Measurements from ENCODE around the gene ANGEL2.

The ANGEL2 gene

DNA sequence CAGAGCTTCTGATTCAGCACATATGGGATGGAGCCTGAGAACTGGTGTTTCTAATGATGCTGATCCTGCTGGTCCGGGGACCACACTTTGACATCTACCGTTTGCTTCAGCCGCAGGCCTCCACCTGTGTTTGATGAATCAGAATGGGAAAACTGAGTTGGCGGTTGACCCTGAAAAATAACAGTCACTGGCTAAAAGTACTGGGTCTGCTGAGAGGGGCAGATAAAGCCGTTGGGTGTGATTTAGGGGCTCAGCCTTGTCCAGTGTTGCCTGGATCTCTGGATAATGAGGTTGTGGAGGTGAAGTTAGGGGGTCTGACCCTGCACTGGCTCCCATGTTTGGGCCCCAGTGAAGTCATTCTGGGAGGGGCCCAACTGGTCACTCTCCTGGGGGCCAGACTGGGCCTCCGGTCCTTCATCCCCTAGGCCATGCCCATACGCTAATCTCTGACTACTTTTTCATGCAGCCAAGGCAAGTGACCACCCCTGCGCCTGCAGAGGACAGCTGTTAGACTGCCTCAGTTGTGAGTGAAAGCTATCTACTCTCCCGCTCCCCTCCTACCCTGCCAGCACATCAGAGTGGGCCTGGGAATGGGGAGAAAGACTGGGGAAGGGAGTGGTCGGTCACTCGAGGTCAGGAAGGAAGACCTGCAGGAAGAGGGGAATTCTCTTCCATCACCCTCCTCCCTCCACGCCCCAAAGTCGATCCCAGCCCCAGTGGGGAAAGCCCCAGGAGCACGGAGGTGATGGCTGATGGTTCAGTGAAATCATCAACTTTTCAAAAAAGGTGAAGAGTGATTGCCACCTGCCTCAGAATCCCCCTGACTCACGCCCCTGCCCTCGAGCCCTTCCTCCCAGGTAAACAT is 37.7 kb downstream of the ANGEL2 start:
- H4K8ac ChIP-seq (ENCODE audit: low read depth, low read length): no peak overlapping the region
- no peak overlapping the region for H2BK5ac ChIP-seq (ENCODE audit: low read depth, low read length, poor library complexity)
- no peaks in the 10 kb centered on the region for H3K79me2 ChIP-seq (ENCODE audit: control insufficient read depth, insufficient read depth, low read length, poor library complexity)
- H2AFZ ChIP-seq (ENCODE audit: insufficient read depth, low read length, poor library complexity): no peak overlapping the region
- H3K79me1 ChIP-seq (ENCODE audit: low read length): no peaks in the 10 kb centered on the region
- no peak overlapping the region for H4K91ac ChIP-seq (ENCODE audit: low read depth, low read length)
- H2BK12ac ChIP-seq (ENCODE audit: low read length): no peak overlapping the region
- H3K4ac ChIP-seq (ENCODE audit: low read depth, low read length): no peak overlapping the region
- no peaks in the 10 kb centered on the region for H3K27me3 ChIP-seq (ENCODE audit: insufficient read depth, low read length)
- no peak overlapping the region for H3K9ac ChIP-seq (ENCODE audit: low read length)
- H3K27ac ChIP-seq (ENCODE audit: low read depth, low read length): no peak overlapping the region
- no peak overlapping the region for H3K18ac ChIP-seq (ENCODE audit: low read length)
- no peak overlapping the region for H3K4me3 ChIP-seq (ENCODE audit: low read depth, low read length)
- H3K9me3 ChIP-seq (ENCODE audit: insufficient read depth, low read depth, low read length): peaks cover 2% of the 10 kb centered on the region
- DNase-seq: no peak
- H2BK120ac ChIP-seq (ENCODE audit: insufficient read depth, low read length, poor library complexity): no peak overlapping the region
- H3K23ac ChIP-seq (ENCODE audit: low read length): no peak overlapping the region
- H3K14ac ChIP-seq (ENCODE audit: low read length): no peak overlapping the region
- no peak overlapping the region for H2AK5ac ChIP-seq (ENCODE audit: low read length)
- H4K12ac ChIP-seq (ENCODE audit: low read depth, low read length): no peak overlapping the region
- peaks cover 3 to 6% of the 10 kb centered on the region in 2 experiments for H3K36me3 ChIP-seq (ENCODE audit: control insufficient read depth in 1 of 2, insufficient read depth in 2 of 2, low read length in 2 of 2)
- no peak overlapping the region for H3K4me2 ChIP-seq (ENCODE audit: low read length)
- WGBS (ENCODE audit: extremely low coverage, insufficient coverage, insufficient read length): no CpG with 5 or more reads among the region's 16 CpGs
- peaks cover 6 to 14% of the 10 kb centered on the region in 2 experiments for H3K4me1 ChIP-seq (ENCODE audit: control insufficient read depth in 1 of 2, insufficient read depth in 2 of 2, low read length in 2 of 2)

DNA sequence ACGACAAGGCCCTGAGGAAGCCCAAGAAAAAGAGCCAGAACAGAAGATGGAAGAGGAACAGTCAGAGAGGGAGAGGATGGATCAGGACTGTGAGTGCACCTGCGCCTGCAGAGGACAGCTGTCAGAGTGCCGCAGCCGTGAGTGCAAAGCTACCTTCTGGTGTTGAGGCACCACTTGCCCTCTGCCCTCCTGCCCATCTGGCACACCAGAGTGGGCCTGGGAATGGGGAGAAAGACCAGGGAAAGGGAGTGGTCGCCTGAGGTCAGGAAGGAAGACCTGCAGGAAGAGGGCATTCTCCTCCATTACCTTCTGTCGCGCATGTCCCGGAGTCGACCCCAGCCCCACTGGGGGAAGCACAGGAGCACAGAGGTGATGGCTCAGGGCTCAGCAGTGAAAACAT is 39.1 kb downstream of the ANGEL2 start:
- Histone ChIP-seq H4K8ac (ENCODE audit: low read depth, low read length) (no peak overlapping the region), H2AK5ac (ENCODE audit: low read length) (no peak overlapping the region), H3K9ac (ENCODE audit: low read length) (no peak overlapping the region), H3K27me3 (ENCODE audit: insufficient read depth, low read length) (no peaks in the 10 kb centered on the region), H3K4me2 (ENCODE audit: low read length) (no peak overlapping the region), H4K91ac (ENCODE audit: low read depth, low read length) (no peak overlapping the region), H3K9me3 (ENCODE audit: insufficient read depth, low read depth, low read length) (peaks cover 2% of the 10 kb centered on the region), H2AFZ (ENCODE audit: insufficient read depth, low read length, poor library complexity) (no peak overlapping the region), H3K4me3 (ENCODE audit: low read depth, low read length) (no peak overlapping the region), H3K18ac (ENCODE audit: low read length) (no peak overlapping the region), H3K14ac (ENCODE audit: low read length) (no peak overlapping the region), H3K4me1 (ENCODE audit: control insufficient read depth in 1 of 2, insufficient read depth in 2 of 2, low read length in 2 of 2) (peaks cover 4 to 10% of the 10 kb centered on the region in 2 experiments), H2BK5ac (ENCODE audit: low read depth, low read length, poor library complexity) (no peak overlapping the region), H3K27ac (ENCODE audit: low read depth, low read length) (no peak overlapping the region), H3K79me1 (ENCODE audit: low read length) (no peaks in the 10 kb centered on the region), H3K4ac (ENCODE audit: low read depth, low read length) (no peak overlapping the region), H3K23ac (ENCODE audit: low read length) (no peak overlapping the region), H2BK12ac (ENCODE audit: low read length) (no peak overlapping the region), H3K79me2 (ENCODE audit: control insufficient read depth, insufficient read depth, low read length, poor library complexity) (no peaks in the 10 kb centered on the region), H4K12ac (ENCODE audit: low read depth, low read length) (no peak overlapping the region), H2BK120ac (ENCODE audit: insufficient read depth, low read length, poor library complexity) (no peak overlapping the region), H3K36me3 (ENCODE audit: control insufficient read depth in 1 of 2, insufficient read depth in 2 of 2, low read length in 2 of 2) (peaks cover 3 to 6% of the 10 kb centered on the region in 2 experiments)
- WGBS (ENCODE audit: extremely low coverage, insufficient coverage, insufficient read length): no CpG with 5 or more reads among the region's 9 CpGs
- no peak for DNase-seq

DNA sequence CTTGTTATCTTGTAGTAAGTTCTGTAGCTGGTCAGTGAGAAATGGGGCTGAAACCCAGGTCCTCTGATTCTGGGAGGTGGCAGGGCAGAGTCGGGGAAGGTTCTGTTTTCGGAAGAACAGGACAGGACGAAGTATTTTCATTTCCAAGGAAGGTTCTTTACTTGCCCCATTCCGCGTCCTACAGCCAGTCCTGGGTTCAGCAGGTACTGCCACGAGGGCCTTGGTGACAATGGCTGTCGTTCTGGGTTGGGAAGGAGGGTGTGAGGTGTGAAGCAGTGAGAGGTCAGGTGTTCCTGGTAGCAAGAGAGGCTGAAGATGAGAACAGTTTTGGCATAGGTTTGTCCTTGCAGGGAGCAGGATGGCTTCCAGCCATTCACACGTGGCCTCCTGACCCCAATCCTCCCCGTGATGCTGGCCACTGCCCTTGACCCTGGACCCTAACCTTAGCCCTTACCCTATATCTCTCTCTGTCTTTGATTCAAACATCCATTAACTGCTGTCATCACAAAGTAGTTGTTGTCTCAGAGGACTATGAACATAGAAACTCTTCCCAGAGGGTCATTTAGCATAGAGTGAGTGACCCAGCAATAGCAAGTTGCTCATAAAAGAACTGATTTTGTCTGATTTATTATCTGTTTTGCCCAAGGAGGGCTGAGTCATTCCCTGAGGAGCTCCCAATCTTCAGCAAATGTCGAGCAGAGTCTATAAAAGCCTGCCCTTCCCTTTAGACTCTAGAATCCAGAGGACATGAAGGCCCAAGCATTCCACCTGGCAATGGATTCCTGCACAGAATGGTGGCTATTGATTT is 40.4 kb downstream of the ANGEL2 start:
- no peak overlapping the region for H3K4me2 ChIP-seq (ENCODE audit: low read length)
- H2BK12ac ChIP-seq (ENCODE audit: low read length): no peak overlapping the region
- H2AK5ac ChIP-seq (ENCODE audit: low read length): no peak overlapping the region
- H3K4me3 ChIP-seq (ENCODE audit: low read depth, low read length): no peak overlapping the region
- peaks cover 2% of the 10 kb centered on the region for H3K9me3 ChIP-seq (ENCODE audit: insufficient read depth, low read depth, low read length)
- H3K27ac ChIP-seq (ENCODE audit: low read depth, low read length): no peak overlapping the region
- H4K12ac ChIP-seq (ENCODE audit: low read depth, low read length): no peak overlapping the region
- no peak overlapping the region for H3K9ac ChIP-seq (ENCODE audit: low read length)
- no peak overlapping the region for H3K18ac ChIP-seq (ENCODE audit: low read length)
- no peak overlapping the region for H4K91ac ChIP-seq (ENCODE audit: low read depth, low read length)
- no peak for DNase-seq
- H3K14ac ChIP-seq (ENCODE audit: low read length): no peak overlapping the region
- no peaks in the 10 kb centered on the region for H3K79me1 ChIP-seq (ENCODE audit: low read length)
- peaks cover 3 to 6% of the 10 kb centered on the region in 2 experiments for H3K36me3 ChIP-seq (ENCODE audit: control insufficient read depth in 1 of 2, insufficient read depth in 2 of 2, low read length in 2 of 2)
- H3K27me3 ChIP-seq (ENCODE audit: insufficient read depth, low read length): no peaks in the 10 kb centered on the region
- WGBS (ENCODE audit: extremely low coverage, insufficient coverage, insufficient read length): no CpG with 5 or more reads among the region's 10 CpGs
- H3K79me2 ChIP-seq (ENCODE audit: control insufficient read depth, insufficient read depth, low read length, poor library complexity): no peaks in the 10 kb centered on the region
- H2BK5ac ChIP-seq (ENCODE audit: low read depth, low read length, poor library complexity): no peak overlapping the region
- H4K8ac ChIP-seq (ENCODE audit: low read depth, low read length): no peak overlapping the region
- peaks cover 0 to 2% of the 10 kb centered on the region in 2 experiments for H3K4me1 ChIP-seq (ENCODE audit: control insufficient read depth in 1 of 2, insufficient read depth in 2 of 2, low read length in 2 of 2)
- H3K23ac ChIP-seq (ENCODE audit: low read length): no peak overlapping the region
- H2BK120ac ChIP-seq (ENCODE audit: insufficient read depth, low read length, poor library complexity): no peak overlapping the region
- no peak overlapping the region for H2AFZ ChIP-seq (ENCODE audit: insufficient read depth, low read length, poor library complexity)
- H3K4ac ChIP-seq (ENCODE audit: low read depth, low read length): no peak overlapping the region

DNA sequence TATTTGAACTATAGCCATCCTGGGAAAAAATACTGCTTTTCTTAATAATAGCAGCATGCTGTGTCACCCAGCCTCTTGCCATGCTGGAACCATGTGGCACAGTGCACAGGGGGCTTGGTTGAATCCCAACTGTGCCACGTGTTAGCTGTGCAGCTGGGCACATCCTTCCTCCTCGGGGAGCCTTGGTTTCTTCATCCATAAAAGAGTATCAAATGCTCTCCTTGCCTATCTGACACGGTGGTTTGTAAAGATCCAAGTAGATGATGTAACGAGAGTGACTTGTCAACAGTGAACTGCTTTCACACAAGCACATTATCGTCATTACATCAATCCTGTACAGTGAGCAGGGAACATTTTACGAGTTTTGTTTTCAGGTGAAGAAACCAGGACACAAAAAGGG is 41.0 kb downstream of the ANGEL2 start:
- no CpG with 5 or more reads among the region's 6 CpGs for WGBS (ENCODE audit: extremely low coverage, insufficient coverage, insufficient read length)
- no peak overlapping the region for H3K23ac ChIP-seq (ENCODE audit: low read length)

More for the DNA sequence above, 41.0 kb downstream of the ANGEL2 start:
- no peak overlapping the region for H2BK12ac ChIP-seq (ENCODE audit: low read length)
- H3K79me2 ChIP-seq (ENCODE audit: control insufficient read depth, insufficient read depth, low read length, poor library complexity): no peaks in the 10 kb centered on the region
- no peak overlapping the region for H4K8ac ChIP-seq (ENCODE audit: low read depth, low read length)
- no peak overlapping the region for H3K27ac ChIP-seq (ENCODE audit: low read depth, low read length)
- H3K4ac ChIP-seq (ENCODE audit: low read depth, low read length): no peak overlapping the region
- no peak overlapping the region for H4K91ac ChIP-seq (ENCODE audit: low read depth, low read length)
- H2BK5ac ChIP-seq (ENCODE audit: low read depth, low read length, poor library complexity): no peak overlapping the region
- peaks cover 5 to 7% of the 10 kb centered on the region in 2 experiments for H3K4me1 ChIP-seq (ENCODE audit: control insufficient read depth in 1 of 2, insufficient read depth in 2 of 2, low read length in 2 of 2)
- no peak overlapping the region for H2AFZ ChIP-seq (ENCODE audit: insufficient read depth, low read length, poor library complexity)
- no peak overlapping the region for H3K4me2 ChIP-seq (ENCODE audit: low read length)
- no peak overlapping the region for H4K12ac ChIP-seq (ENCODE audit: low read depth, low read length)
- no peak overlapping the region for H3K4me3 ChIP-seq (ENCODE audit: low read depth, low read length)
- H3K18ac ChIP-seq (ENCODE audit: low read length): no peak overlapping the region
- DNase-seq: no peak
- peaks cover 2% of the 10 kb centered on the region for H3K9me3 ChIP-seq (ENCODE audit: insufficient read depth, low read depth, low read length)
- peaks cover 3 to 6% of the 10 kb centered on the region in 2 experiments for H3K36me3 ChIP-seq (ENCODE audit: control insufficient read depth in 1 of 2, insufficient read depth in 2 of 2, low read length in 2 of 2)
- no peak overlapping the region for H2AK5ac ChIP-seq (ENCODE audit: low read length)
- no peak overlapping the region for H3K9ac ChIP-seq (ENCODE audit: low read length)
- no peak overlapping the region for H3K14ac ChIP-seq (ENCODE audit: low read length)
- no peaks in the 10 kb centered on the region for H3K79me1 ChIP-seq (ENCODE audit: low read length)
- H3K27me3 ChIP-seq (ENCODE audit: insufficient read depth, low read length): no peaks in the 10 kb centered on the region
- H2BK120ac ChIP-seq (ENCODE audit: insufficient read depth, low read length, poor library complexity): no peak overlapping the region
